Mucosa of descending colon (tissue), 3 donors: ENCODE data around the gene NOC2L. TPM values are rescaled to one million over a fixed set of nuclear protein-coding genes. Genes with fewer than 3 reads are reported as not detected.

Experiments
- ATAC-seq: fragments of 200-7000 bp; cut with Tn5 transposase; one replicate; pipeline ENCODE4 v1.9.1; 2020; ENCODE audit warnings: mild to moderate bottlenecking, moderate library complexity
- DNase-seq, 3 donors: peaks; one replicate each; pipeline ENCODE4 v3.0.0-alpha.2; 2020
- H3K36me3 ChIP-seq: fragments of 200-600 bp; one replicate; pipeline ENCODE4 v1.8.0; 2021; ENCODE audit warnings: low read depth, mild to moderate bottlenecking
- H3K4me1 ChIP-seq: fragments of 200-600 bp; one replicate; pipeline ENCODE4 v1.8.0; 2021; ENCODE audit warnings: low read depth, mild to moderate bottlenecking
- H3K4me3 ChIP-seq: fragments of 200-600 bp; one replicate; pipeline ENCODE4 v1.8.0; 2021; ENCODE audit warnings: mild to moderate bottlenecking
- H3K9me3 ChIP-seq: fragments of 200-600 bp; one replicate; pipeline ENCODE4 v1.8.0; 2021; ENCODE audit warnings: mild to moderate bottlenecking
- intact Hi-C, 2 donors: fragments of 100-400 bp; cut with DNase I in 1 of 2; cut with micrococcal nuclease in 1 of 2; formaldehyde crosslinking; loops; one replicate each; pipeline versions ENCODE4 v1.11.0 to v1.11.1; 2022; cut with DNase I, micrococcal nuclease
- total RNA-seq, 3 donors: library from RNA; stranded (reverse); fragmentation: NEBNext Ultra II Directional in 2 of 3; extraction: Animal tissue kit (Norgen Biotek cat#: 25700) in 2 of 3; gene quantifications; one replicate each; pipeline versions ENCODE4 v1.2.1 to v1.2.4, GENCODE V29; 2021 to 2023
- TF ChIP-seq, protein P1 (sequence below): fragments of 200-600 bp; IDR thresholded peaks from one replicate; pipeline ENCODE4 v1.8.0; 2022; ENCODE audit warnings: antibody characterized with exemption, mild to moderate bottlenecking
- donor health status: DM: no; HTN: no; CAD: no; lungs with moderate emphysema.
- donor health status: DM: no; HTN: no; CAD: no.
- donor health status: DM: no; HTN: yes; CAD: no.

NOC2L gene
- total RNA-seq, 3 donors from 2014 or later = 47.3 to 56.2 (median 54.6) TPM

DNA sequence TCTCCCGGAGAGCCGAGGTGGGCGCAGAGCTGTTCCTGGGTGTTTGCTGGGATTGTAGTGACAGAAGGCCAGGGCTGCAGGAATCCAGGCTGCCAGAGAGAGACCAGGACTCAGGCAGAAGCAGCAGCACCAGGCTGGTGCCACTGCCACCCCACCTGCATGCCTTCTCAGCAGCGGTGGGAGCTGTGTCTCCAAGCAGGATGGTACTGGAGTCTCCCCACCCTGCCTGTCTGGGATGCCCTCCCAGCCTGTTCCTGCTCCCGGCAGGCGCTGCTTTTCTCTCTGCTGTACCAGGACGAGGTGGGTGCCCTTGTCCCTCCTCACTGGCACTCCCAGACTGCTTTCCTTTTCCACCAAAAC, 45.3 kb upstream of the NOC2L start:
- TF ChIP-seq, protein P1, sequence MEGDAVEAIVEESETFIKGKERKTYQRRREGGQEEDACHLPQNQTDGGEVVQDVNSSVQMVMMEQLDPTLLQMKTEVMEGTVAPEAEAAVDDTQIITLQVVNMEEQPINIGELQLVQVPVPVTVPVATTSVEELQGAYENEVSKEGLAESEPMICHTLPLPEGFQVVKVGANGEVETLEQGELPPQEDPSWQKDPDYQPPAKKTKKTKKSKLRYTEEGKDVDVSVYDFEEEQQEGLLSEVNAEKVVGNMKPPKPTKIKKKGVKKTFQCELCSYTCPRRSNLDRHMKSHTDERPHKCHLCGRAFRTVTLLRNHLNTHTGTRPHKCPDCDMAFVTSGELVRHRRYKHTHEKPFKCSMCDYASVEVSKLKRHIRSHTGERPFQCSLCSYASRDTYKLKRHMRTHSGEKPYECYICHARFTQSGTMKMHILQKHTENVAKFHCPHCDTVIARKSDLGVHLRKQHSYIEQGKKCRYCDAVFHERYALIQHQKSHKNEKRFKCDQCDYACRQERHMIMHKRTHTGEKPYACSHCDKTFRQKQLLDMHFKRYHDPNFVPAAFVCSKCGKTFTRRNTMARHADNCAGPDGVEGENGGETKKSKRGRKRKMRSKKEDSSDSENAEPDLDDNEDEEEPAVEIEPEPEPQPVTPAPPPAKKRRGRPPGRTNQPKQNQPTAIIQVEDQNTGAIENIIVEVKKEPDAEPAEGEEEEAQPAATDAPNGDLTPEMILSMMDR = no peak
- DNase-seq (peak in 2 of 3 donors; percentile 28 to 44), ATAC-seq (no peak)
- Histone ChIP-seq H3K4me1 (peaks cover 30% of the 10 kb centered on the region), H3K9me3 (no peaks in the 10 kb centered on the region), H3K36me3 (no peaks in the 10 kb centered on the region), H3K4me3 (no peak overlapping the region)
- intact Hi-C loops = no loop called here

DNA sequence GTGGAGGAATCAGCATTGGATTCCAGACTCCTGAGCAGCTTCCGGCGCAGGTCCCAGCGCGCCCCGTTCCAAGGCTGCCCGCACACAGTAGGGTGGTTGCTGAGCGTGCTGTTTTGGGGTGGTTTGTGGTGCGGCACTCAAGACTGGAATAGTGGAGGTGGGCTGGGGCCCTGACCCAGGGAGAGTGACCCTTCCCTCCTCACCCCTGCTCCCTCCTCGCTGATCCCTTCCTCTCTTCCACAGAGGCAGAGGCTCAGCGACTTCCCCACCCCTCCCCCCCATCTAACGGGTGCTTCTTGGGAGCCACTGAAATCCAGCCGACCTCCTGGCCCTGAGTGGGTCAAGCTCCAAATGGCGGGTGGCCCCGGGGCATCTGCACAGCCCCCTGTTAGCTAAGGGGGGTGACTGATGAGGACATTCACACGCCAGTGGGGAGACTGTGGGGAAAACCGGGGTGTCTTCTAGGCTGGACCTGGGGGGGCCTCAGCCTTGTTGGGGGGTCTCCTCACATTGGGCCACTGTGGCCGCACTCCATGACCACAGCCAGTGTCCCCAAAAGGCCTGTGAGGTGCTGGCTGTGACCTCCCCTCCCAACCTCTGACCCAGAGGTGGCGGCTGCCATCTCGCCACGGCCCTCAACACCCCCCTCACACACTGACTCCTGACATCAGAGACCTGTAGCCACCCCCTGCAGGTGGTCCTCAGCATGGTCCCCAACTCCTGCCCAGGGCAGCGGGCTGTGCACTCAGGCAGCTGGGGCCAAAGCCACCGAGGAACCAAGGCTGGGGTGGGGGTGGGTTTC, 44.8 kb upstream of the NOC2L start:
- H3K4me1 ChIP-seq = peaks cover 34% of the 10 kb centered on the region
- no peak overlapping the region for H3K4me3 ChIP-seq
- peak; percentile 6 to 46 (median 35) for DNase-seq

DNA sequence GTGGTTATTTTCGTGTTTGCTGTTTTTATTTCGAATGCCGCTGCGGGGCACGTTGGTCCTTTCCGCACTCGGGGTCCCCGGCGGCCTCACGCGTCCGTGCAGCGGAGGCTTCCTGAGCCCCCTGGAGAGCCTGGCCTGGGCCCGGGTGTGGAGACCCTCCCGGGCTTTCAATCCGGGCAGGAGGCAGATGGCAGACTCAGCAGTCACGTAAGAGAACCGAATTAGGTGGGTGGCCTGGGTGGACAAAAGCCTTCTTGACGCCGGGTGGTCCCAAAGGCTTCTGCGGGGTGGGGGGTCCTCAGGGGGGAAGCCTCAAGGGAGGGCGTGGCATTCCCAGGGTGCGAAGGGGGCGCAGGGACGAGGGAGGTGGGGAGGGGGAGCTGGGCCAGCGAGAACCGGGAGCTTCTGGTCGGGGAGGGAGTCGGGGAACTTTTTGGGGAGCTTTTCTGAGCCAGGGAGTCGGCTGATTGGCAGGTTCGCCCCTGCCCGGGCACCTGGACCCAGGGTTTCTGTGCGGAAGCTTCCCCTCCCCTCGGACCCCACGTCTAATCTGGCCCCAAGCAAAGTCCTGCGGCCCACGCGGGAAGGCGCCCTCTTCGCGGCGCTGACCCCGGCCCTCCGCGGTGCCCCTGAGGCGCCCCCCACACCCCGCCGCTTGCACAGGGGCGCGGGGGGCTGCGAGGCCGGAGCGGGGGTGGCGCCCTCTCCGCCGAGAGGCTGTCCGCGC, 42.2 kb upstream of the NOC2L start:
- Histone ChIP-seq H3K4me3 (no peak overlapping the region), H3K9me3 (no peaks in the 10 kb centered on the region), H3K36me3 (no peaks in the 10 kb centered on the region), H3K4me1 (peaks cover 40% of the 10 kb centered on the region)
- ATAC-seq (no peak), DNase-seq (peak in 1 of 3 donors; percentile 56)
- TF ChIP-seq, protein P1 = no peak
- intact Hi-C loops = no loop called here

More for the DNA sequence above, 44.8 kb upstream of the NOC2L start:
- ATAC-seq = no peak
- H3K9me3 ChIP-seq = no peaks in the 10 kb centered on the region
- TF ChIP-seq, protein P1 = no peak
- intact Hi-C loops = no loop called here
- H3K36me3 ChIP-seq = no peaks in the 10 kb centered on the region

DNA sequence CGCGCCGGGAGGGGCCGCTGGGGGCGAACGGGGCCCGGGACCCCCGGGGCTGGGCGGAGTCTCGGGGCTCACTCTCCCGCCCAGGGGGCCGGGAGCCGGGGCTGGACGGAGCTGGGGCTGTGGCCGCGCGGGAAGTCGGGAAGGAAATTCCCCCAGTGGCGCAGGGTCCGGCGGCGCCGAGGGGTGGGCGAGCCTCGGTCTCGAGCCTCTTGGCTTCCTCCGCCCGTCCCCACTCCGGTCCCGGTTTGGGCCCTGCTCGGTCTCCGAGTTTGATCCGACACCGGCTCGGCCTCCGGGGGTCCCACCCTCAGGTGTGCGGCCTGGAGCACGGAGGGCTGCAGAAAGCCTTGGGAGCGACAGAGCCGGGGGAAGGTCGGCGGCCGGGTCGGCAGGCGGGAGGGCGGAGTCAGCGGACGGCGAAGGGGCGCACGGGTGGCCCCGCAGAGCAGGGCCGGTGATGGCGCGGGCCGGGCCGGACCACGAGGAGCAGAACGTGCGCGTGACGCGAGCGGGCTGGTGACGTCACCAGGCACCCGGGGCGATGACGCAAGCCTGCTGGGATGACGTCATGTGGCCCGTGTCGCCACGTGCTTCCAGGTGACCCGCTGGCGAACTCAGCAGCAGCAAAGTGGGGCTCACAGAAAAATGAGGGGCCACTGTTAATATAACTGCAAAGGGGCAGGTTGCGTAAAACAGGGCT, 41.5 kb upstream of the NOC2L start:
- Histone ChIP-seq H3K4me3 (peak overlapping the region; percentile 6), H3K4me1 (peaks cover 34% of the 10 kb centered on the region), H3K9me3 (no peaks in the 10 kb centered on the region), H3K36me3 (no peaks in the 10 kb centered on the region)
- DNase-seq (peak; percentile 70 to 83 (median 79)), ATAC-seq (peak; percentile 44)
- intact Hi-C loops = no loop called here
- TF ChIP-seq, protein P1 = no peak

DNA sequence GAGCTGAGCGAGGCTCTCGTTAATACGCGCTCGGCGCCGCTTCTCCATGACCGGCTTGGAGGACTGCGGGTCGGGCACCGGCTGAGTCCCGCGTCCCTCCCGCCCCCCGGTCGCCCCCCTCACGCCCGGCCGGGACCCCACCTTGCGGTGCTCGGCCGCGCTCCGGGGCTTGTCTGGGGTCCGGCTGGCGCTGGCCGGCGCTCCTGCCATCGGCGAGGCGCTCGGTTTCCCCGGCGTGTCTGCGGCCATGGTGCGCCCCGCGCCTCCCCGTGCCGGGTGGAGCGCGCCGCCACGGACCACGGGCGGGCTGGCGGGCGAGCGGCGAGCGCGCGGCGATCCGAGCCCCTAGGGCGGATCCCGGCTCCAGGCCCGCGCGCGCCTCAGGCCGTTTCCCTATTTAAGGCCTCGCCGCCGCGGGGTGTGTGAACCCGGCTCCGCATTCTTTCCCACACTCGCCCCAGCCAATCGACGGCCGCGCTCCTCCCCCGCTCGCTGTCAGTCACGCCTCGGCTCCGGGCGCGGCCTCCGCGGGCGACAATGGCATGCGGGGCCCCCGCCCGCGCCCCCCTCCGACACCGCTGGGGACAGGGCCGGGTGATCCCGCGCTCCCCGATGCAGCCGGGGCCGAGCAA, 40.8 kb upstream of the NOC2L start, which contains the start of gene HES4:
Gene HES4, minus strand, starts transcription at position 373 of the 632 bp plus-strand sequence. Its CDS starts 124 bp downstream, at position 249.
- no peaks in the 10 kb centered on the region for H3K36me3 ChIP-seq
- TF ChIP-seq, protein P1 = no peak
- peak; percentile 86 for ATAC-seq
- intact Hi-C loops = no loop called here
- peak; percentile 90 for DNase-seq
- H3K9me3 ChIP-seq = no peaks in the 10 kb centered on the region
- H3K4me1 ChIP-seq = peaks cover 27% of the 10 kb centered on the region
- H3K4me3 ChIP-seq = peak within 1 kb of the TSS; percentile 22
